GM12872 (cell line): Measurements from ENCODE around the gene CEP72.
"Not testable (repeated sequence)": the region's sequence is repeated elsewhere in the genome, so short reads cannot be mapped to it uniquely, and the experiment has no call there.

Experiments
- TF ChIP-seq, protein P1 (sequence below): IDR thresholded peaks from 3 replicates; pipeline ENCODE4 v1.5.1; 2011; ENCODE audit warnings: low read depth, mild to moderate bottlenecking, low read length, moderate library complexity; ENCODE audit not compliant: insufficient read depth

The CEP72 gene

DNA sequence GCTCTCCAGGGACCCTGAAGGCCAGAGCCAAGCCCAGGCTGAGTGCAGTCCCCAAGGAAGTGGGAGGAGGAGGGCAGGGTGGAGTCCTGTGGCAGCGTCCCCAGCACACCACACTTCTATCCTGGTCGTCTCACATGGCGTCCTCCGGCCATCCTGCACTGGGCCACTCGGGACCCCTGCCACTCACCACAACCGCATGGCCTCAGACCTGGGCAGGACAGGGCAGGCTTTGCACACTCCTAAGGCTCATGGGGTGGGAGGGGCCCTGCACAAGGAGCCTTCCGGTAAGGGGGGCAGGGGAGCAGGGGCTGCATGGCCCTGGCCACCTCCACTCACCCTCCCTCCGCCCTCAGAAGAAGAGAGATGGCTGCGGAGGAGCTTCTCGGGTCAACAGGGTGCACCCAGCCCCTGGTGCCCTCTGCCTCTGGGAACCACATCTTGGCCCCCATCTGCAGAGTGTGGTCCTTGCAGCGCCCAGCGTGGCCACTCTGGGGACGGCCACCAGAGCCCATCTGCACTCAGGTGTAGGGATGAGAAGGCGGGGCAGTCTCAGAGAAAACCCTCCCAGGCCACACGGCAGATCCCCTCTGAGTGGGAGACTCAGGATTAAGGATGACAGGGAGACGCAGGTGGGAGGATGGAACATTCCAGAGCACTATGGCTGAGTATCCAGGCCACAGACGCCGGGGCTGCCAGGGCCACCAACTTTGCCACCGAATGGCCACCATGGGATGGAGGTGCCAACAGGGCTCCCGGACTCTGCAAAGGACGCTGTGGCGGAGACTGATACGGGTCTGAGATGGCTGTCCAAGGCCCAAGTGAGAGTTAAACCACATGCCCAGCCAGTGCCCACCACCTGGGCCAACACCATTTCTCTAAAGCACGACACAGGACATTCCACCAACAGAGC is 73.4 kb downstream of the CEP72 start:
- TF ChIP-seq, protein P1, sequence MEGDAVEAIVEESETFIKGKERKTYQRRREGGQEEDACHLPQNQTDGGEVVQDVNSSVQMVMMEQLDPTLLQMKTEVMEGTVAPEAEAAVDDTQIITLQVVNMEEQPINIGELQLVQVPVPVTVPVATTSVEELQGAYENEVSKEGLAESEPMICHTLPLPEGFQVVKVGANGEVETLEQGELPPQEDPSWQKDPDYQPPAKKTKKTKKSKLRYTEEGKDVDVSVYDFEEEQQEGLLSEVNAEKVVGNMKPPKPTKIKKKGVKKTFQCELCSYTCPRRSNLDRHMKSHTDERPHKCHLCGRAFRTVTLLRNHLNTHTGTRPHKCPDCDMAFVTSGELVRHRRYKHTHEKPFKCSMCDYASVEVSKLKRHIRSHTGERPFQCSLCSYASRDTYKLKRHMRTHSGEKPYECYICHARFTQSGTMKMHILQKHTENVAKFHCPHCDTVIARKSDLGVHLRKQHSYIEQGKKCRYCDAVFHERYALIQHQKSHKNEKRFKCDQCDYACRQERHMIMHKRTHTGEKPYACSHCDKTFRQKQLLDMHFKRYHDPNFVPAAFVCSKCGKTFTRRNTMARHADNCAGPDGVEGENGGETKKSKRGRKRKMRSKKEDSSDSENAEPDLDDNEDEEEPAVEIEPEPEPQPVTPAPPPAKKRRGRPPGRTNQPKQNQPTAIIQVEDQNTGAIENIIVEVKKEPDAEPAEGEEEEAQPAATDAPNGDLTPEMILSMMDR = no peak

DNA sequence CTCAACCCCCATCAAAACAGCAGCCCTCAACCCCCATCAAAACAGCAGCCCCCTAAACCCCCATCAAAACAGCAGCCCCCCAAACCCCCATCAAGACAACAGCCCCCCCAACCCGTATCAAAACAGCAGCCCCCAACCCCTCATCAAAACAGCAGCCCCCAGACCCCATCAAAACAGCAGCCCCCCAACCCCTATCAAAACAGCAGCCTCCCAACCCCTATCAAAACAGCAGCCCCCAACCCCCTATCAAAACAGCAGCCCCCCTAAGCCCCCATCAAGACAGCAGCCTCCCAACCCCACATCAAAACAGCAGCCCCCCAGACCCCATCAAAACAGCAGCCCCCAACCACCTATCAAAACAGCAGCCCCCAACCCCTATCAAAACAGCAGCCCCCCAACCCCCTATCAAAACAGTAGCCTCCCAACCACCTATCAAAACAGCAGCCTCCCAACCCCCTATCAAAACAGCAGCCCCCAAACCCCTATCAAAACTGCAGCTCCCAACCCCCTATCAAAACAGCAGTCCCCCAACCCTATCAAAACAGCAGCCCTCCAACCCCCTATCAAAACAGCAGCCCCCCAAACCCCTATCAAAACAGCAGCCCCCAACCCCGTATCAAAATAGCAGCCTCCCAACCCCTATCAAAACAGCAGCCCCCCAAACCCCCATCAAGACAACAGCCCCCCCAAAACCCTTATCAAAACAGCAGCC is 79.8 kb downstream of the CEP72 start:
- TF ChIP-seq, protein P1 = no peak

DNA sequence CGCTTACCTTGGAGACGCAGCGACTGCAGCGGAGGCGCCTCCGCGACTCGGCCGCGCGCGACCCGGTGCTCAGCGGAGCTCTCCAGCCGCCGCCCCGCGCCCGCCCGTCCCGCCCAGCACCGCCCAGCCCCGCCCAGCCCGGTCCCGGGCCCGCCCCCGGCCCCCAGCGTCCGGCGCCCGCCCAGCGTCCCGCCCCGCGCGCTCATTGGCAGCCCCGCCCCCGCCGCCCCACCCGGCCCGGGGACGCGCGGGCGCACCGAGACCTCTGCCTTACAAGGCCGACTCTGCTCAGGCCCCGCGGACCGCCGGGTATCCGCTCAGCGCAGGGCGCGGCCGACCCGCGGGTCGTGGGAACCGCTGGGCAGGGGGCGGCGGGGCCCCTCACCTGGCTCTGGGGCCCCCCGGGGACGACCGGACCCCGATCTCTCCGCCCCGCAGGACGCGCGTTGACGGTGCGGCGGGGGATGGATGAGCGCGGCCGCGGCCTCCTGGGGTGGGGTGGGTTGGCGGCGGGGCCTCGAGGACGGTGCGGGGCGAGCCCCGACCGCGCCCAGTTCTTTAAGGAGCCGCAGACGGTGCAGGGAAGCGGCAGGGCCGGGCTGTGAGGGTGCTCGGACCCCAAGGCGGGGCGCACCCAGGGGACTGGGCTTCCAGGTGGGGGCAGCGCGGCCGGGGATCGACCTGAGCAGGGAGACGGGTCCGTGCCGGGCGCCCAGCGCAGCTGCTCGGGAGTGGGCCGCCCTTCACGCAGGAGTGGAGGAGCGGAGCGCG is 81.3 kb downstream of the CEP72 start, which contains the start of gene TPPP:
TSS of gene TPPP (minus strand) at position 82 of the 771 bp plus-strand sequence. CDS start 15,292 bp downstream, outside the sequence.
- TF ChIP-seq, protein P1 = not testable (repeated sequence)
